H9 (cell line): ENCODE data around the gene KIF6. TPM values are rescaled to one million over a fixed set of nuclear protein-coding genes. Genes with fewer than 3 reads are reported as not detected.

Experiments
- DNase-seq: peaks from one replicate; pipeline ENCODE4 v3.0.0-alpha.2; 2017
- H2AFZ ChIP-seq: one replicate; pipeline ENCODE4 v1.6.1; 2013; ENCODE audit warnings: mild to moderate bottlenecking, low read length, control low read depth, moderate library complexity
- H2AK5ac ChIP-seq: 2 replicates; pipeline ENCODE4 v1.6.1; 2013; ENCODE audit warnings: low read length, control low read depth, mixed read lengths; ENCODE audit not compliant: insufficient read length
- H2BK120ac ChIP-seq: one replicate; pipeline ENCODE4 v1.6.1; 2013; ENCODE audit warnings: low read depth, mild to moderate bottlenecking, low read length, control low read depth, inconsistent platforms; ENCODE audit not compliant: poor library complexity, severe bottlenecking
- H2BK12ac ChIP-seq: 2 replicates; pipeline ENCODE4 v1.6.1; 2013; ENCODE audit warnings: low read length, control low read depth, mixed read lengths, low read depth; ENCODE audit not compliant: insufficient read length
- H2BK15ac ChIP-seq: 2 replicates; pipeline ENCODE4 v1.6.1; 2013; ENCODE audit warnings: low read depth, low read length, control low read depth
- H2BK20ac ChIP-seq: one replicate; pipeline ENCODE4 v1.6.1; 2013; ENCODE audit warnings: low read depth, mild to moderate bottlenecking, low read length, control low read depth, inconsistent platforms; ENCODE audit not compliant: poor library complexity, severe bottlenecking
- H2BK5ac ChIP-seq: 2 replicates; pipeline ENCODE4 v1.6.1; 2013; ENCODE audit warnings: low read length, control low read depth, mixed read lengths; ENCODE audit not compliant: insufficient read length
- H3K14ac ChIP-seq: 2 replicates; pipeline ENCODE4 v1.6.1; 2013; ENCODE audit warnings: low read length, control low read depth; ENCODE audit not compliant: insufficient read depth
- H3K18ac ChIP-seq: 2 replicates; pipeline ENCODE4 v1.6.1; 2013; ENCODE audit warnings: low read depth, mild to moderate bottlenecking, mixed read lengths, low read length, control low read depth; ENCODE audit not compliant: insufficient read length
- H3K23ac ChIP-seq: 2 replicates; pipeline ENCODE4 v1.6.1; 2013; ENCODE audit warnings: low read length, control low read depth, mixed read lengths, low read depth; ENCODE audit not compliant: insufficient read length
- H3K23me2 ChIP-seq: 2 replicates; pipeline ENCODE4 v1.6.1; 2013; ENCODE audit warnings: low read depth, mild to moderate bottlenecking, mixed read lengths, low read length, control low read depth; ENCODE audit not compliant: insufficient read length, poor library complexity, severe bottlenecking
- H3K27ac ChIP-seq: 2 replicates; pipeline ENCODE4 v1.5.1; 2013; ENCODE audit warnings: low read length, control low read depth, mixed read lengths, low read depth; ENCODE audit not compliant: insufficient read length
- H3K27me3 ChIP-seq: 2 replicates; pipeline ENCODE4 v1.6.1; 2013; ENCODE audit warnings: low read length, control low read depth, inconsistent platforms; ENCODE audit not compliant: insufficient read depth
- H3K4ac ChIP-seq: 2 replicates; pipeline ENCODE4 v1.6.1; 2013; ENCODE audit warnings: low read depth, mild to moderate bottlenecking, control low read depth, inconsistent platforms, low read length, moderate library complexity
- H3K4me1 ChIP-seq: 2 replicates; pipeline ENCODE4 v1.6.1; 2013; ENCODE audit warnings: low read length, control low read depth, inconsistent platforms; ENCODE audit not compliant: insufficient read depth
- H3K4me2 ChIP-seq: 2 replicates; pipeline ENCODE4 v1.6.1; 2013; ENCODE audit warnings: low read length, control low read depth, mixed read lengths; ENCODE audit not compliant: insufficient read length, insufficient read depth
- H3K56ac ChIP-seq: 2 replicates; pipeline ENCODE4 v1.6.1; 2013; ENCODE audit warnings: low read depth, mild to moderate bottlenecking, mixed read lengths, low read length, control low read depth; ENCODE audit not compliant: insufficient read length
- H3K79me1 ChIP-seq: 2 replicates; pipeline ENCODE4 v1.6.1; 2013; ENCODE audit warnings: low read depth, mild to moderate bottlenecking, moderate library complexity, low read length, control low read depth, inconsistent platforms; ENCODE audit not compliant: insufficient read depth, poor library complexity, severe bottlenecking
- H3K79me2 ChIP-seq: 2 replicates; pipeline ENCODE4 v1.6.1; 2013; ENCODE audit warnings: low read length, control low read depth, inconsistent platforms; ENCODE audit not compliant: insufficient read depth
- H3K9ac ChIP-seq: 2 replicates; pipeline ENCODE4 v1.6.1; 2013; ENCODE audit warnings: low read length, control low read depth, mixed read lengths; ENCODE audit not compliant: insufficient read length; ENCODE audit errors: extremely low read depth
- H3K9me3 ChIP-seq: one replicate; pipeline ENCODE4 v1.6.1; 2013; ENCODE audit warnings: low read depth, low read length, inconsistent platforms; ENCODE audit not compliant: control insufficient read depth
- H3T11ph ChIP-seq: one replicate; pipeline ENCODE4 v1.6.1; 2013; ENCODE audit warnings: mild to moderate bottlenecking, low read length, control low read depth, inconsistent platforms
- H4K20me1 ChIP-seq: one replicate; pipeline ENCODE4 v1.6.1; 2013; ENCODE audit not compliant: control insufficient read depth, insufficient read length, insufficient read depth
- H4K5ac ChIP-seq: 2 replicates; pipeline ENCODE4 v1.6.1; 2013; ENCODE audit warnings: low read depth, mild to moderate bottlenecking, mixed read lengths, low read length, control low read depth; ENCODE audit not compliant: insufficient read length
- H4K8ac ChIP-seq: replicated peaks from 2 replicates; pipeline ENCODE4 v1.6.1; 2013; ENCODE audit warnings: low read length, control low read depth, mixed read lengths, low read depth; ENCODE audit not compliant: insufficient read length
- H4K91ac ChIP-seq: 2 replicates; pipeline ENCODE4 v1.6.1; 2013; ENCODE audit warnings: low read depth, mild to moderate bottlenecking, moderate library complexity, mixed read lengths, low read length, control low read depth; ENCODE audit not compliant: insufficient read length
- H3K27ac Mint-ChIP-seq, 3 experiments: 2 replicates in 2 of 3; 3 replicates in 1 of 3; pipeline ENCODE4 v1.8.0; 2020 to 2021; ENCODE audit warnings: mixed read lengths in 3 of 3, mild to moderate bottlenecking in 1 of 3, moderate library complexity in 1 of 3
- H3K27me3 Mint-ChIP-seq: 2 replicates; pipeline ENCODE4 v1.8.0; 2021; ENCODE audit warnings: low read depth, mild to moderate bottlenecking, moderate library complexity, mixed read lengths
- H3K36me3 Mint-ChIP-seq, 3 experiments: 2 replicates in 2 of 3; 3 replicates in 1 of 3; pipeline ENCODE4 v1.8.0; 2020 to 2021; ENCODE audit warnings: low read depth in 3 of 3, mixed read lengths in 3 of 3; ENCODE audit not compliant: insufficient read depth in 1 of 3
- H3K4me1 Mint-ChIP-seq, 2 experiments: 2 replicates each; pipeline ENCODE4 v1.8.0; 2020; ENCODE audit warnings: mixed read lengths in 2 of 2
- H3K4me3 Mint-ChIP-seq, 2 experiments: 2 replicates in 1 of 2; 3 replicates in 1 of 2; pipeline ENCODE4 v1.8.0; 2020 to 2021; ENCODE audit warnings: mild to moderate bottlenecking in 2 of 2, mixed read lengths in 2 of 2, moderate library complexity in 1 of 2
- H3K9me3 Mint-ChIP-seq, 2 experiments: 2 replicates in 1 of 2; 3 replicates in 1 of 2; pipeline ENCODE4 v1.8.0; 2020; ENCODE audit warnings: mild to moderate bottlenecking in 2 of 2, mixed read lengths in 2 of 2, moderate library complexity in 1 of 2
- WGBS: extraction: QIAGEN DNeasy Blood & Tissue Kit; methylation state at CpG from one replicate; pipeline ENCODE4 v1.1.7; 2013; ENCODE audit warnings: missing lambda C conversion rate, low lambda C conversion rate, mixed read lengths; ENCODE audit not compliant: insufficient read length; ENCODE audit errors: extremely low coverage; 5-methylcytosine and 5-hydroxymethylcytosine counted together
- total RNA-seq: library from RNA; stranded (reverse); gene quantifications from 2 replicates; pipeline ENCODE4 v1.2.1, GENCODE V29; 2021
- TF ChIP-seq, protein P1 (sequence below): fragments of 200-600 bp; sonication (generic); conservative IDR thresholded peaks from 3 replicates; pipeline ENCODE4 v1.8.0; 2021; ENCODE audit warnings: antibody characterized with exemption, mild to moderate bottlenecking

Gene KIF6
- total RNA-seq, 1 experiment from 2014 or later = 0.63 TPM

DNA sequence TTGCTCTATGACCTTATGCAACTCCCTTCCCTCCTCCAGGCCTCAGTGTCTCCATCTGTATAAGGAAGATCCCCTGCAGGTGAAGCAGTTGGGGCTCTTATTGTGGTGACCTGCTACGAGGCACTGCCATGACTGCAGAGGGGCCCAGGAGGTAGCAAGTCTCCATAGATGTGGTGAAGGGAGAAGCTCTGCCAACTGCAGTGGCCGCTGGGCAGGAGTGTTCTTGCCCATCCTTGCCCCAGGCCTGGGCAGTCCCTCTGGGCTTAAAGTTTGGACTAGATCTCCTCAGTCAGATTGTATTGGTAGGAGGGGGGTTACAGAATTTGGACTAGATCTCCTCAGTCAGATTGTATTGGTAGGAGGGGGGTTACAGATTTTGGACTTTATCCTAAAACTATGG, 423.2 kb downstream of the KIF6 start:
- Histone ChIP-seq H3K27me3 (no peaks in the 10 kb centered on the region), H3K14ac (no peak overlapping the region), H3K56ac (no peak overlapping the region), H3K79me2 (no peaks in the 10 kb centered on the region), H3K79me1 (no peaks in the 10 kb centered on the region), H4K91ac (no peak overlapping the region), H2BK120ac (no peak overlapping the region), H4K5ac (no peak overlapping the region), H3K4me2 (no peak overlapping the region), H2BK5ac (no peak overlapping the region), H2AFZ (no peak overlapping the region), H2BK12ac (no peak overlapping the region), H3K23ac (no peak overlapping the region), H3K9ac (no peak overlapping the region), H3K23me2 (no peaks in the 10 kb centered on the region), H3K18ac (no peak overlapping the region), H3T11ph (no peak overlapping the region), H2BK15ac (no peak overlapping the region), H4K20me1 (no peaks in the 10 kb centered on the region), H3K27ac (no peak overlapping the region), H3K4ac (no peak overlapping the region), H4K8ac (no peak overlapping the region), H3K9me3 (no peaks in the 10 kb centered on the region), H3K4me1 (0 out of 2 replicates have a peak, but pooled peaks cover 2% of the 10 kb centered on the region), H2AK5ac (no peak overlapping the region), H2BK20ac (no peak overlapping the region)
- no CpG with 5 or more reads among the region's 2 CpGs for WGBS
- DNase-seq = no peak
- Mint-ChIP-seq H3K9me3 (no peaks in the 10 kb centered on the region; a peak in 1 of 5 replicates), H3K27ac (no peak overlapping the region), H3K4me1 (peaks cover 22 to 24% of the 10 kb centered on the region in 2 experiments), H3K27me3 (peaks cover 7% of the 10 kb centered on the region; the same call in 1 of the 2 replicates), H3K36me3 (no peaks in the 10 kb centered on the region), H3K4me3 (no peak overlapping the region; a peak in 1 of 5 replicates)
- TF ChIP-seq, protein P1, sequence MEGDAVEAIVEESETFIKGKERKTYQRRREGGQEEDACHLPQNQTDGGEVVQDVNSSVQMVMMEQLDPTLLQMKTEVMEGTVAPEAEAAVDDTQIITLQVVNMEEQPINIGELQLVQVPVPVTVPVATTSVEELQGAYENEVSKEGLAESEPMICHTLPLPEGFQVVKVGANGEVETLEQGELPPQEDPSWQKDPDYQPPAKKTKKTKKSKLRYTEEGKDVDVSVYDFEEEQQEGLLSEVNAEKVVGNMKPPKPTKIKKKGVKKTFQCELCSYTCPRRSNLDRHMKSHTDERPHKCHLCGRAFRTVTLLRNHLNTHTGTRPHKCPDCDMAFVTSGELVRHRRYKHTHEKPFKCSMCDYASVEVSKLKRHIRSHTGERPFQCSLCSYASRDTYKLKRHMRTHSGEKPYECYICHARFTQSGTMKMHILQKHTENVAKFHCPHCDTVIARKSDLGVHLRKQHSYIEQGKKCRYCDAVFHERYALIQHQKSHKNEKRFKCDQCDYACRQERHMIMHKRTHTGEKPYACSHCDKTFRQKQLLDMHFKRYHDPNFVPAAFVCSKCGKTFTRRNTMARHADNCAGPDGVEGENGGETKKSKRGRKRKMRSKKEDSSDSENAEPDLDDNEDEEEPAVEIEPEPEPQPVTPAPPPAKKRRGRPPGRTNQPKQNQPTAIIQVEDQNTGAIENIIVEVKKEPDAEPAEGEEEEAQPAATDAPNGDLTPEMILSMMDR = no peak
